ELF-1 (cell line): ENCODE results near the gene GNG11.
"Not testable (repeated sequence)": the region's sequence is repeated elsewhere in the genome, so short reads cannot be mapped to it uniquely, and the experiment has no call there.

Source experiments
- DNase-seq: peaks from one replicate; pipeline ENCODE4 v3.0.0-alpha.2; 2016; ENCODE audit warnings: low read depth, low spot score

The GNG11 gene

DNA sequence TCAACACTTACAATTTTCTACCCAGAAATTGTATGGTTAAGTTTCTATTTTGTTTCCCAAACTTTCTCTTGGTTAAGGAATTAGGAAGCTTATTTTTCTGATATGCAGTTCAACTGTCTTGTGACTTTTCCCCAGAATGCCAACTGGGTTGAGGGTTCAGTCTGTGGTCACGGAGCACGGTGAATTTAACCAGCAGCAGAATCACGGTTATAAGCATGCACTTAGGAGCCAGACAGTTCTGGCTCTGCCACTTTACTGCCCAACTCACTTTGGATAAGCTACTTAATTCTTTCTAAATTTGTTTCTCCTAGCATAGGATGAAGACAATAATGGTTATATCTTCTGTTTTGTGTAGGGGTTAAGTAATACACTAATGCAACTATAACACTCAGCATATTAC lies 10.3 kb upstream of the GNG11 start:
- DNase-seq, result not testable (repeated sequence)

DNA sequence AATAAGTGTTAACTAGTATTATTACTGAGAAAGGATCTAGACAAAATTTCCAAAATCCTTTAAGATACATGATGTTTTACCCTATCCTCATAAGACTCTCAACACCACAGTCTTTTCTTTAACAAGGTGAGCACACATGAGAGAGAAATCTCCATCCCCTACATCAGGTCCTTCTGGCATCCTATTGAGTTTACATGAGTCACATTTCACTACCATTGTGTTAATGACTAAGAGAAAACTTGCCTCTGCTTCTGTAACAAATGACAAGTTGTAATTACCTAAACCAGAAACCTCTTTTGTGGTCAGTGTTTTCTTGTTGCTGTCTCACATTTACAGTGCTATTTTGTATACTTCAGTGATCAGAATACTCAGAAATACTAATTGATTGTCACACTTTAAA lies 9.9 kb upstream of the GNG11 start:
- DNase-seq, result not testable (repeated sequence)

DNA sequence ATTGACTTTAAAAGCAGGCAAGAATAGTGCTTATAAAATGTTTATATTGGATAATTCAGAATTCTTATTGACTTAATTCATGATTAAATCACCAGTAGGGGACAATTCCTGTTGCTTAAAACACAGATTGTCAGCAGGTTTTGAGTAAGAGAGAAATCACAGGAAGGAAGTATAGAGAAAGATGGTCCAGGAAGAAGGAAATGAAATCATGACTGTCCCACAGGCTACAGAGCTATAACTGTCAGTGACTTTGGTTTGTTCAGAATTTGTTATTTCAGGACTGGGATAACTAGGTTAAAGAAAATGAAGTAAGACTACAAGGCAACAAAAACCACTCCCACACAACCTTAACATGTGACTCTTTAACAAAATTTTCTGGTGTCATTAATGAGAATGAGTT lies 8.3 kb upstream of the GNG11 start:
- DNase-seq, result no peak

- DNase-seq, result no peak
Observed at GRCh38 chr7:93914581-93915066, 6.9 kb upstream of the GNG11 start.

- not testable (repeated sequence) for DNase-seq
Observed at GRCh38 chr7:93915206-93915842, 6.2 kb upstream of the GNG11 start.

GRCh38 chr7:93915888-93916287 lies 5.6 kb upstream of the GNG11 start:
- DNase-seq, result not testable (repeated sequence)

GRCh38 chr7:93916315-93916714 lies 5.2 kb upstream of the GNG11 start:
- DNase-seq, result not testable (repeated sequence)

- DNase-seq, result no peak
Observed at GRCh38 chr7:93920496-93921182, 896 bp upstream of the GNG11 start.

GRCh38 chr7:93921186-93921585 lies 349 bp upstream of the GNG11 start:
- no peak for DNase-seq

DNA sequence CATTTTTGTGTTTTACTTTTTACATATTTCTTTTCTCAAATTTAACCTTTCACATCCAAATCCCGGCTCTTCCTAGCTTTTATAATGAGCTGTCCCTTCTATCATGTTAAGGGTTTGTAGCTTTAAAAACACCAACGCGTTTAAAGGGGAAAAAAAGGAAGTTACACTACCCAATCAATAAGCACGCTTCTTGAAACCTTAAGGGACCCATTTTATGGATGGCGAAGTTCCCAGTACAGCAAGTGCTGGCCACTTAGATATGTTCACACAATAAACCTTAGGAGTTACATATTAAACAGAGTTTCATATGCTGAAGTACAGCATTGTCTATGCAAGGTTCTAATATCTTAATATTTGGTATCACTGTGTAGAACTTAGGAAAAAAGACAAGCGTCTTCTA lies 1.8 kb downstream of the GNG11 start:
- DNase-seq, result no peak

DNA sequence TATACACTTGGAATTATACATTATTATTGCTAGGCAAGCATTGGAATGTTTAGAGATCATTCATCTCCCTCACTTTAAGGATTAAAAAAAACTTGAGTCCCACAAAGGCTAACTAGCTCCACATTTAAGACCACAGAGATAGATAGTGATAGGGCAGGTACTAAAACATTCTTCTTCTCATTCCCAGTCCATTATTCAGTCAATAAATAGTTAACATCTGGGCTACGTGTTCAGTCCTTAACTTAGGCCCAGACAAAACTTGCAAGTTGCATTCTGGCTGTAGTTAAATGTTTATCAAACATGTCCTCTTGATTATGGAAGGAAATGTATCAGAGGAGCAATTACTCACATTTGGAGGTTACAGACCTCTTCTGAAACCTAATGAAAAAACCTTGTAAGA lies 2.4 kb downstream of the GNG11 start:
- DNase-seq, result no peak

DNA sequence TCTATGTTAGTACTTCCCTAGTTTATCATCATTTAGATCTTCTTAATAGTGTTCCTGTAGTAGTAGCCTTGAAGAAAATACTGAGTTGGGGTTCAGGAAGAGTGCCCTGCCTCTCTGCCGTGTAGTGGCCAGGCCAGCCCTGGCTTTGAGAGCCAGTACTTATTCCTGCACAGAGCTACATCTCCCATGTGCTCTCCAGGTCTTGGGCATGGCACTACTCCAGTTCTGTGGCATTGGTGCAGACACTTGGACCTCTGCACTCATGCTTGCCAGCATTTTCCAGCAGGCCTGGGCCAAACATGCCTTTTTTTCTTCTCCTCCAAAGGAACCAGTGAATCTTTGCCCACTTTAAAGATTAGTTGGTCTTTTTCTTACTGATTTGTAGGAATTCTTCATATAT lies 5.3 kb downstream of the GNG11 start:
- DNase-seq, result no peak

DNA sequence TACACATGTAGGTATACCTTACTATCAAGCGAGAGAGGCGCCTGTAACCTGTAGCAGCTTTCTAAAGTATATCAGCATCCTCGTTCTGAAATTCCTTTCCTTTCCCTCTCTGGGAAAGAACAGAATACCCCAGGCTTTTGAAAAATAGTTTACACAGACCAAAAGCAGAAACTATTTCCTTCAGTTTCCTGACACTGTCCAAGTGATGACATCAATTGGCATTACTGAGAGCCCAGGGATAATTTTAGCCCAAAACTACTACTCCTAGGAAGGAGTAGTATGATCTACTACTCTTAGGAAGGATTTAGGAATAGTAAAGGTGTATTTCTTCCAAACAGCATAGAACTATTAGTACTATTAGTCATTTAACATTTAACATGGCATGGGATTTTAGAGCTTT lies 6.0 kb downstream of the GNG11 start:
- DNase-seq, result no peak

- DNase-seq, result no peak
Observed at GRCh38 chr7:93931655-93932054, 10.1 kb downstream of the GNG11 start.

DNA sequence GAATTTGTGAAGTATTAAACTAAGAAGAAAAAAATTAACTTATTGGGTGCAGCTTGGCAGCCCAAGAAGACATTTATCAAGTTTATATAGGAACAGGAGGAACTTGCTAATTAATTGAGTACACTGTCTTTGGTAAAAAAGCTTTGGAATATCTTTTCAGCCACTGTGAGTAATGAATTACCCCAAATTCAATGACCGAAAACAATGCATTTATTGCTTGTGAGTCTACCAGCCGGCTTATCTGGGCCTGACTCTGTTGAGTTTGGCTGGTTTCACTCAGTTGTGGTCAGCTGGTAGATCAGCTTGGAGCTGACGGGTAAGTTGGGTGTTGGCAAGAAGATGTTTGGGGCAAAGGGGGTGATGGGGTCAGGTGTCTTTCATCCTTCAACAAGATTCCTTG lies 11.6 kb downstream of the GNG11 start:
- no peak for DNase-seq

DNA sequence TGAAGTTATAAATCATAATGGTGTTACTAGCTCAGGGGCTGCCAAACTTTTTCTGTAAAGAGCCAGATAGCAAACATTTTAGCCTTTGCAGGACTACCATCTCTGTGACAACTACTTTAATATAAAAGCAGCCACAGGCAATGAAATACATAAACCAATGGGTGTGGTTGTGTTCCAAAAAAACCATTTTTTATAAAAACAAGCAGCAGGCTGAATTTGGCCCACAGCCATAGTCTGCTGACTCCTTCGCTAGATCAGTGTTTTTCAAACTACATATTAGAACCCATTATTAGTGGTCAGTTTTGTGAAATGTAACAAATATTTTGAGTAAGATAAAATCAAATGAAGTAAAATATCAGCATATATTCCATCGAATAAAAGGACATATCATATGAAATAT lies 13.6 kb downstream of the GNG11 start:
- DNase-seq, result no peak

GRCh38 chr7:93937818-93938217 lies 16.3 kb downstream of the GNG11 start:
- no peak for DNase-seq

DNA sequence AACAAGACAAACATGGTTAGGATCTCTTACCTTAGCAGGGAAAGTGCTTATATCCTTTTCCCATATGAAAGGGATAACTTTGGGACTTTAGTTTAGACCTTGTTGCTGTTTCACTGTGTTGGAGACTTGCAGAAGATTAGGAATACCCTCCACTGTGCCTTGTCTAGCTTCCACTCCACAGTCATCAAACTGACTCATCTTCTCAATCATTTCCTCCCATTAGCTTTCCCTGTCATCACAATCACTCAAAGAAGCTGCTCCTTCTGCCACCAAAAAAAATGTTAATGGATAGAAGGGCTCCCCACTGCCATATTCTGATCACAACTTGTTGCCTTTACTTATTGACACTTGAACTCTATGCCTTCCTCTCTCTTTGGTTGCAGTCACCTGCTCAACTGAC lies 16.8 kb downstream of the GNG11 start:
- DNase-seq, result no peak

DNA sequence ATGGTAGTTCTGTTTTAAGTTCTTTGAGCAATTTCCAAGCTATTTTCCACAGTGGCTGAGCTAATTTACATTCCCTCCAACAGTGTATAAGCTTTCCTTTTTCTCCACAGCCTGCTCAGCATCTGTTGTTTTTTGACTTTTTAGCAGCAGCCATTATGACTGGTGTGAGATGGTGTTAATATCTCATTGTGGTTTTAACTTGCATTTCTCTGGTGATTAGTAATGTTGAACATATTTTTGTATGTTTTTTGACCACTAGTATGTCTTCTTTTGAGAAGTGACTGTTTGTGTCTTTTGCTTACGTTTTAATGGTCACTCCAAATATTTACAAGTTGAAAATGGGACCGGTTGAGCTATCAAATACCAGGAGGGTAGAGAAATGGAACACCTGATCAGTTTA lies 20.4 kb downstream of the GNG11 start:
- DNase-seq, result no peak

DNA sequence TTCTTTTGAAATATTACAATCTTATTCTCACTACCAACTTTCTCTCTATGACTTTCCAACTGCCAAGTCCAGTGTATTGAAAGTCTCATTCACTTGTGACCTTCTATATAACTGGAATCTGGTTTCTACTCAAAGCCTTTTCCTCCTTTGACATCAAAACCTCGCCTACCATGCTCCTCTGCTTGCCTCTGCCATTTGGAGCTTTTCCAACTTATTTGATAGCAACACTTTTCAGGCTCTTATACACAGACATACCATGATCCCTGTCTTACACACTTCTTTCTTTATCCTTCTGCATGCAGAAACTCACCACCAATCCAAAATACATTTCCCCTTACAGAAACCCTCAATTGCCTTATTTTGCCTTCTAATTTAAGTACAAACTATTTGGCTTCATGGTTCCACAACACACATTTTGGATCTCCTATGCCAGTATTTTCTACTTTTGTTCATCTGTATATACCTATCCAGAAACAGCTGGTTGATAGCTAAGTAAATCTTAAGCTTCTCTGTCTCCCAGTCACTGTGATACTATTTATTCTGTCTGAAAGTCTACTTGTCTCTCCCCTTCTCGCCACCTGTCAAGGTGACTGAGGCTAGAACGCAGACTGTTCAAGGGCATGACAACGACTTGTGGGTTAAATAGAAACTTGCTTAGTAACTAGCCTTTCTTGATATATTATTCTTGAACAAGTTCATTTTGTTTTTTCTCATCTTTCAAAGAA lies 22.4 kb downstream of the GNG11 start:
- no peak for DNase-seq

GRCh38 chr7:93944673-93945072 lies 23.1 kb downstream of the GNG11 start:
- no peak for DNase-seq

- no peak for DNase-seq
Observed at GRCh38 chr7:93945083-93945482, 23.5 kb downstream of the GNG11 start.
